Colonic mucosa (tissue), 4 donors: ENCODE results near the gene DCST1. TPM values are rescaled to one million over a fixed set of nuclear protein-coding genes. Genes with fewer than 3 reads are reported as not detected.

ENCODE experiments used
- DNase-seq: peaks from one replicate; pipeline ENCODE4 v3.0.0-alpha.2; 2020
- H3K27ac ChIP-seq: fragments of 200-600 bp; one replicate; pipeline ENCODE4 v1.8.0; 2021
- H3K27me3 ChIP-seq: fragments of 200-600 bp; one replicate; pipeline ENCODE4 v1.8.0; 2021
- H3K36me3 ChIP-seq: fragments of 200-600 bp; one replicate; pipeline ENCODE4 v1.8.0; 2021
- H3K4me1 ChIP-seq: fragments of 200-600 bp; one replicate; pipeline ENCODE4 v1.8.0; 2021; ENCODE audit warnings: mild to moderate bottlenecking
- H3K4me3 ChIP-seq: fragments of 200-600 bp; one replicate; pipeline ENCODE4 v1.8.0; 2021
- H3K9ac ChIP-seq, 2 donors: one replicate each; pipeline ENCODE4 v1.7.0; 2013; ENCODE audit warnings: control low read depth in 2 of 2, low read depth in 2 of 2, low read length in 2 of 2
- H3K9me3 ChIP-seq: fragments of 200-600 bp; one replicate; pipeline ENCODE4 v1.8.0; 2021
- CTCF ChIP-seq: fragments of 200-600 bp; IDR thresholded peaks from one replicate; pipeline ENCODE4 v1.8.0; 2022; ENCODE audit warnings: antibody characterized with exemption, mild to moderate bottlenecking
- intact Hi-C: fragments of 100-400 bp; cut with DNase I; formaldehyde crosslinking; loops from one replicate; pipeline ENCODE4 v1.14.1; 2022
- total RNA-seq, 2 donors: library from RNA; stranded (reverse); fragmentation: NEBNext Ultra II Directional in 1 of 2; extraction: Animal tissue kit (Norgen Biotek cat#: 25700) in 1 of 2; gene quantifications; one replicate each; pipeline ENCODE4 v1.2.1, GENCODE V29; 2021
- donor health status: healthy.
- donor health status: DM: no; HTN: no; CAD: no.
- donor health status: DM: no; HTN: no; CAD: no.

Gene DCST1
- total RNA-seq, 2 donors from 2014 or later = not detected

GRCh38 chr1:155044365-155044764 lies 10.7 kb downstream of the DCST1 start:
- peaks cover 7% of the 10 kb centered on the region for H3K4me1 ChIP-seq
- peak overlapping the region in 1 of 2 donors; percentile 67 for H3K9ac ChIP-seq
- DNase-seq = no peak
- intact Hi-C loops = no loop called here
- peak overlapping the region; percentile 76 for H3K27ac ChIP-seq
- no peaks in the 10 kb centered on the region for H3K36me3 ChIP-seq
- no peak for TF ChIP-seq CTCF
- no peaks in the 10 kb centered on the region for H3K27me3 ChIP-seq
- H3K9me3 ChIP-seq = no peaks in the 10 kb centered on the region
- no peak overlapping the region for H3K4me3 ChIP-seq

- Histone ChIP-seq H3K27me3 (no peaks in the 10 kb centered on the region), H3K9me3 (no peaks in the 10 kb centered on the region), H3K4me1 (peaks cover 12% of the 10 kb centered on the region), H3K9ac (peak overlapping the region in 1 of 2 donors; percentile 67), H3K36me3 (no peaks in the 10 kb centered on the region), H3K27ac (peak overlapping the region; percentile 76), H3K4me3 (no peak overlapping the region)
- intact Hi-C loops = no loop called here
- DNase-seq = peak; percentile 89
- peak; percentile 75 for TF ChIP-seq CTCF
Observed at GRCh38 chr1:155044812-155045657, 11.4 kb downstream of the DCST1 start.

DNA sequence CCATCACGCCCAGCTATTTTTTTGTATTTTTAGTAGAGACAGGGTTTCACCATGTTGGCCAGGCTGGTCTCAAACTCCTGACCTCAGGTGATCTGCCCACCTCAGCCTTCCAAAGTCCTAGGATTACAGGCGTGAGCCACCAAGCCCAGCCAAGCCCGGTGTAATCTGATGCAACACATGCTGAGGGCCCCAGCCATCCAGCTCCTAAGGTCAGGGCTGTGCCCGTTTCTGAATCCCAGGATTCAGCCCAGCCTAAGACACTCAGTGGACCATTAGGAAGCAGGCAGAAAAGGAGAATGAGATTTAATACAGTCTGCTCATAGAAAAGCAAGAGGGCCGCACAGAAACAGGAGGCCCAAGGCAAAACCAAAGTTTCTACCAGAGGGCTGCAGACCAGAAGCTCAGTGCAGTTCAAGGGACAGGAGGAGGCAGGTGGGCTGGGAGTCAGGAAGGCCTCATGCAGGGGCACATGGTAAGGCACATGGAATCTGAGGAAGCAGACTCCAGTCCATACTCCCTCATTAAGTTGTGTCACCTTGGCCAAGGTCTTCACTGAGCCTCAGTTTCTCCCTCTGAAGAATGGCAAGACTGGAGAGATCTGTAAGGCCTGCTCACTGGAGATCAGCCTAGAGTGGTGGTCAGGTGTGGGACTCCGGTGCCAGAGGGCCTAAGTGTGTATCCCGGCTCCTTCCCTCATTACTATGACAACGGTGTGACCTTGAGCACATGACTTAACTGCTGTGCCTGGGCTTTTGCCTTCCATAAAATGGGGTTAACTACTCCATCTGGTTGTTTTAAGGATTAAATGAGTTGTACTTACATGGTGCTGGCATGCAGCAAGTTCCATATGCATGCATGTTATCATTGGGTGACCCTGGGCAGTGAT lies 15.1 kb downstream of the DCST1 start:
- peaks cover 18% of the 10 kb centered on the region for H3K4me1 ChIP-seq
- no peak for DNase-seq
- intact Hi-C loops = no loop called here
- H3K36me3 ChIP-seq = no peaks in the 10 kb centered on the region
- no peak overlapping the region for H3K27ac ChIP-seq
- H3K9ac ChIP-seq = peak overlapping the region in 1 of 2 donors; percentile 3
- no peak overlapping the region for H3K4me3 ChIP-seq
- TF ChIP-seq CTCF = no peak
- no peaks in the 10 kb centered on the region for H3K9me3 ChIP-seq
- H3K27me3 ChIP-seq = no peaks in the 10 kb centered on the region

GRCh38 chr1:155049651-155050559 lies 16.3 kb downstream of the DCST1 start:
- peak overlapping the region; percentile 76 to 92 for H3K9ac ChIP-seq
- no peak for TF ChIP-seq CTCF
- H3K36me3 ChIP-seq = no peaks in the 10 kb centered on the region
- no peak for DNase-seq
- intact Hi-C loops = no loop called here
- H3K27me3 ChIP-seq = no peaks in the 10 kb centered on the region
- H3K4me3 ChIP-seq = peak overlapping the region; percentile 91
- peak overlapping the region; percentile 99 for H3K27ac ChIP-seq
- H3K9me3 ChIP-seq = no peaks in the 10 kb centered on the region
- H3K4me1 ChIP-seq = peaks cover 15% of the 10 kb centered on the region
